Superior temporal gyrus (tissue), 1 donor: ENCODE data around the gene MAD1L1.

ENCODE experiments used
- DNase-seq: peaks from one replicate; pipeline ENCODE4 v3.0.0-alpha.2; 2016; ENCODE audit errors: extremely low spot score

The MAD1L1 gene

GRCh38 chr7:2219136-2219535, 13.6 kb downstream of the MAD1L1 start:
- DNase-seq, result no peak

GRCh38 chr7:2218444-2218785, 14.3 kb downstream of the MAD1L1 start:
- no peak for DNase-seq

GRCh38 chr7:2217716-2218443, 14.9 kb downstream of the MAD1L1 start:
- no peak for DNase-seq

- no peak for DNase-seq
Measured at GRCh38 chr7:2217206-2217605, 15.5 kb downstream of the MAD1L1 start.

GRCh38 chr7:2215851-2216250, 16.9 kb downstream of the MAD1L1 start:
- no peak for DNase-seq

GRCh38 chr7:2214636-2215035, 18.1 kb downstream of the MAD1L1 start:
- DNase-seq, result no peak

GRCh38 chr7:2213551-2214215, 19.1 kb downstream of the MAD1L1 start:
- no peak for DNase-seq

- no peak for DNase-seq
Measured at GRCh38 chr7:2212906-2213305, 19.8 kb downstream of the MAD1L1 start.

GRCh38 chr7:2211926-2212325, 20.8 kb downstream of the MAD1L1 start:
- no peak for DNase-seq

- DNase-seq, result no peak
Measured at GRCh38 chr7:2211259-2211880, 21.4 kb downstream of the MAD1L1 start.

- no peak for DNase-seq
Measured at GRCh38 chr7:2210551-2211258, 22.0 kb downstream of the MAD1L1 start.

- no peak for DNase-seq
Measured at GRCh38 chr7:2209961-2210323, 22.8 kb downstream of the MAD1L1 start.

GRCh38 chr7:2209146-2209960, 23.4 kb downstream of the MAD1L1 start:
- DNase-seq, result peak; percentile 84

GRCh38 chr7:2208712-2209111, 24.0 kb downstream of the MAD1L1 start:
- no peak for DNase-seq

- no peak for DNase-seq
Measured at GRCh38 chr7:2205036-2205780, 27.5 kb downstream of the MAD1L1 start.

- DNase-seq, result no peak
Measured at GRCh38 chr7:2204446-2204845, 28.3 kb downstream of the MAD1L1 start.

GRCh38 chr7:2203766-2204300, 28.9 kb downstream of the MAD1L1 start:
- no peak for DNase-seq

GRCh38 chr7:2202901-2203765, 29.6 kb downstream of the MAD1L1 start:
- DNase-seq, result no peak

- DNase-seq, result no peak
Measured at GRCh38 chr7:2202361-2202761, 30.4 kb downstream of the MAD1L1 start.
